ENCODE data around the gene BABAM2. TPM values are rescaled to one million over a fixed set of nuclear protein-coding genes. Genes with fewer than 3 reads are reported as not detected.

BABAM2 gene
- total and polyA plus RNA-seq, 9 of the 15 experiments (the other 6 are each of a cell fraction or from before 2014, with no cell fraction given): 10.9 to 37.4 (median 25.6) TPM

DNA sequence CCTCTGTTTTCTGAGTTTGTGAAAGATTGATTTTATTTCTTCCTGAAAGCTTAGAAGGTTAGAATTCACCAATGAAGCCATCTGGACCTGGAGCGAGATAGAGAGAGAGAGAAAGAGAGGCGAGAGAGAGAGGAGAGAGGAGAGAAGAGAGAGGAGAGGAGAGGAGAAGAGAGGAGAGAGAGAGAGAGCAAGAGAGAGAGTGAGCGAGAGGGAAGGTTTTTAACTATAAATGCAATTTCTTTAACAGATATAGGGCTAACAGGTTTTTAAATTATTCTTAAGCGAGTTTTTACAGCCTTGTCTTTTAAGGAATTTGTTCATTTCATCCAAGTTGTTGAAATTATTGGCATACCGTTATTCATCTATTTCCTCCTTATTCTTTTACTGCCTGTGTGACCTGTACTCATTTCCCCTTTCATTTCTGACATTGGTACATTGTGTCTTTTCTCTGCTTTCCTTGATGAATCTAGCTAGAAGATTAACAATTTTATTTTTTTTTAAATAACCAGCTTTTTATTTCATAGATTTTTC, 56.1 kb downstream of the BABAM2 start:
- Histone ChIP-seq H3K4me2 (ENCODE audit: insufficient read depth, low read length) (no peak overlapping the region), H3K36me3 (ENCODE audit: control insufficient read depth, insufficient read depth, low read length) (no peaks in the 10 kb centered on the region), H3K9me3 (replicated peaks; ENCODE audit: control insufficient read depth, insufficient read depth, low read depth, low read length) (no peaks in the 10 kb centered on the region), H3K4me1 (replicated peaks in 1 of 2; ENCODE audit: control insufficient read depth in 2 of 2, insufficient read depth in 2 of 2, low read length in 2 of 2) (no peaks in the 10 kb centered on the region), H3K4me3 (no peak overlapping the region), H4K20me1 (replicated peaks; ENCODE audit: control insufficient read depth, insufficient read depth, low read length) (no peaks in the 10 kb centered on the region), H3K27ac (ENCODE audit: extremely low read depth, low read depth, low read length) (no peak overlapping the region), H3K27me3 (ENCODE audit: control insufficient read depth in 2 of 2, insufficient read depth in 2 of 2, low read length in 2 of 2) (no peaks in the 10 kb centered on the region), H3K9ac (ENCODE audit: insufficient read depth in 1 of 2, low read depth in 2 of 2, low read length in 2 of 2) (no peak overlapping the region), H2AFZ (ENCODE audit: low read depth, low read length) (no peak overlapping the region), H3K9me1 (ENCODE audit: control insufficient read depth, insufficient read depth, low read length) (no peaks in the 10 kb centered on the region), H3K79me2 (ENCODE audit: control insufficient read depth, insufficient read depth, low read length) (no peaks in the 10 kb centered on the region)
- FAIRE-seq (no peak), ATAC-seq (no peak), DNase-seq (ENCODE audit: extremely low read depth in 1 of 4, low spot score in 3 of 4) (no peak)
- ChIA-PET CTCF (ENCODE audit: low intra/inter-chr PET ratio) (no interaction called here), POLR2A (interaction anchor here (0.7 kb wide), 1 partner anchor 15 kb away, joined by 5 read pairs; no protein-coding TSS in a partner anchor)
- no peak for TF ChIP-seq AFF4 (CRISPR knock-in tag; IDR thresholded peaks at IDR 0.05)
- no peak for TF ChIP-seq L3MBTL2 (IDR thresholded peaks at IDR 0.05)
- no peak for TF ChIP-seq NR4A1 (CRISPR knock-in tag; IDR thresholded peaks at IDR 0.05)
- TF ChIP-seq NR4A1 (tag; IDR thresholded peaks at IDR 0.05): no peak
- TF ChIP-seq PTRF (tag; IDR thresholded peaks at IDR 0.05): no peak
- TF ChIP-seq PHF21A (IDR thresholded peaks at IDR 0.05; ENCODE audit: borderline replicate concordance, low read depth): no peak
- TF ChIP-seq ZNF316 (IDR thresholded peaks at IDR 0.05): no peak
- no peak for TF ChIP-seq CBX2 (IDR thresholded peaks at IDR 0.05; ENCODE audit: insufficient read depth, low read length, poor library complexity, severe bottlenecking)
- no peak for TF ChIP-seq CHD1 (IDR thresholded peaks at IDR 0.05; ENCODE audit: low read length)
- in situ Hi-C loops (cut with MboI) (no loop called here), intact Hi-C loops (cut with micrococcal nuclease) (no loop called here)
- BruUV-seq (replicated peaks): no TSS peak
- WGBS (ENCODE audit: insufficient coverage, low coverage, missing lambda C conversion rate): 33% methylated on average over 5 of the region's 5 CpGs
